ENCODE data around the gene CYS1. TPM values are rescaled to one million over a fixed set of nuclear protein-coding genes. Genes with fewer than 3 reads are reported as not detected.

Gene CYS1
- total and polyA plus RNA-seq, 2 of the 8 experiments (the other 6 are each of a cell fraction or from before 2014, with no cell fraction given): 0.09 to 0.13 TPM

DNA sequence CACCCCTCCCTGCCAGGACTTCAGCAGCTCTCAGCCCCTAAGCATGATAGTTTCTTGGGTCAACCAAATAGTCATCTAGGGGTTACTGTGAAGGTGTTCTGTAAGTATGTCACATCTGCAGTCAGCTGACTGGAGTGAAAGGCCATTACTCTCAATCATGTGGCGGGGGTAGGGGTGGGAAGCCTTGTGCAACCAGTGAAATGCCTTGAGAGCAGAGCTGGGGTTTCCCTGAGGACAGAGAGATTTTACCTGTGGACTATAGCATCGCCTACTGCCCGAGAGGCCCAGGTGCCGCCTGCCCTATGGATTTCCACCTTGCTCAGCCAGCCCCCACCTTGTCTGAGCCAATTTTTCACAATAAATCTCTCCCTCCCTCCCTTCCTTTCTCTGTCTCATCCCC, 57.8 kb downstream of the CYS1 start:
- no peak overlapping the region for H4K91ac ChIP-seq (replicated peaks; ENCODE audit: insufficient read length, low read length)
- no peak overlapping the region for H4K5ac ChIP-seq (ENCODE audit: insufficient read length, low read depth, low read length)
- H4K20me1 ChIP-seq (replicated peaks in 1 of 2; ENCODE audit: control insufficient read depth in 1 of 2, insufficient read depth in 2 of 2, low read length in 2 of 2): no peaks in the 10 kb centered on the region
- H3K4me3 ChIP-seq (ENCODE audit: extremely low read depth in 1 of 4, insufficient read depth in 2 of 4, low read depth in 3 of 4, low read length in 4 of 4): no peak overlapping the region
- ChIA-PET POLR2A (ENCODE audit: partially characterized antibody) (no interaction called here), CTCF (ENCODE audit: partially characterized antibody) (interaction anchor here (0.7 to 3.5 kb wide), 7 partner anchors 11 to 245 kb away, joined by 3 to 33 read pairs (median 4); no protein-coding TSS in a partner anchor)
- no peak overlapping the region for H3K4ac ChIP-seq (replicated peaks; ENCODE audit: insufficient read length, low read depth, low read length)
- no peak overlapping the region for H3K4me2 ChIP-seq (ENCODE audit: insufficient read depth in 1 of 2, low read depth in 2 of 2, low read length in 2 of 2)
- H4K8ac ChIP-seq (ENCODE audit: extremely low read depth, insufficient read depth, low read length): no peak overlapping the region
- no peaks in the 10 kb centered on the region for H3K79me2 ChIP-seq (ENCODE audit: control insufficient read depth in 1 of 2, insufficient read depth in 2 of 2, low read length in 2 of 2)
- H3K27ac ChIP-seq (ENCODE audit: low read depth, low read length): no peak overlapping the region
- no peak overlapping the region for H2AK5ac ChIP-seq (ENCODE audit: low read depth, low read length)
- no peak overlapping the region for H3K18ac ChIP-seq (ENCODE audit: extremely low read depth, low read length)
- WGBS, 2 experiments (ENCODE audit: extremely low coverage in 1 of 2, insufficient coverage in 1 of 2, insufficient read length in 1 of 2, insufficient replicate concordance in 2 of 2, low coverage in 1 of 2, low lambda C conversion rate in 2 of 2, missing lambda C conversion rate in 1 of 2): 95% methylated on average over 4 of the region's 4 CpGs; no CpG with 5 or more reads in 1 of the 2 experiments
- H3K27me3 ChIP-seq (replicated peaks in 1 of 4; ENCODE audit: control insufficient read depth in 3 of 4, extremely low read depth in 1 of 4, insufficient read depth in 3 of 4, low read length in 3 of 4): no peaks in the 10 kb centered on the region
- no peak for FAIRE-seq
- TF ChIP-seq CEBPB (IDR thresholded peaks at IDR 0.05; ENCODE audit: low read depth, low read length) (no peak), RAD21 (IDR thresholded peaks at IDR 0.05 in 1 of 2, conservative IDR thresholded peaks at IDR 0.05 in 1 of 2; ENCODE audit: low read depth in 2 of 2, low read length in 2 of 2) (0 out of 4 replicates have a peak, but pooled peaks of 1 of the 2 experiments have one; percentile 1)
- TF ChIP-seq, protein P1, sequence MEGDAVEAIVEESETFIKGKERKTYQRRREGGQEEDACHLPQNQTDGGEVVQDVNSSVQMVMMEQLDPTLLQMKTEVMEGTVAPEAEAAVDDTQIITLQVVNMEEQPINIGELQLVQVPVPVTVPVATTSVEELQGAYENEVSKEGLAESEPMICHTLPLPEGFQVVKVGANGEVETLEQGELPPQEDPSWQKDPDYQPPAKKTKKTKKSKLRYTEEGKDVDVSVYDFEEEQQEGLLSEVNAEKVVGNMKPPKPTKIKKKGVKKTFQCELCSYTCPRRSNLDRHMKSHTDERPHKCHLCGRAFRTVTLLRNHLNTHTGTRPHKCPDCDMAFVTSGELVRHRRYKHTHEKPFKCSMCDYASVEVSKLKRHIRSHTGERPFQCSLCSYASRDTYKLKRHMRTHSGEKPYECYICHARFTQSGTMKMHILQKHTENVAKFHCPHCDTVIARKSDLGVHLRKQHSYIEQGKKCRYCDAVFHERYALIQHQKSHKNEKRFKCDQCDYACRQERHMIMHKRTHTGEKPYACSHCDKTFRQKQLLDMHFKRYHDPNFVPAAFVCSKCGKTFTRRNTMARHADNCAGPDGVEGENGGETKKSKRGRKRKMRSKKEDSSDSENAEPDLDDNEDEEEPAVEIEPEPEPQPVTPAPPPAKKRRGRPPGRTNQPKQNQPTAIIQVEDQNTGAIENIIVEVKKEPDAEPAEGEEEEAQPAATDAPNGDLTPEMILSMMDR (IDR thresholded peaks at IDR 0.05; ENCODE audit: control extremely low read depth in 1 of 3, insufficient read depth in 1 of 3, low read depth in 1 of 3, low read length in 3 of 3): peak in 1 of 3 experiments; percentile 1; a peak in 1 of 4 replicates
- no peaks in the 10 kb centered on the region for H3K36me3 ChIP-seq (ENCODE audit: control insufficient read depth in 2 of 4, insufficient read depth in 4 of 4, low read length in 3 of 4)
- no peak overlapping the region for H2BK15ac ChIP-seq (ENCODE audit: low read length)
- H2AFZ ChIP-seq (ENCODE audit: low read length): no peak overlapping the region
- H2BK5ac ChIP-seq (ENCODE audit: low read depth, low read length): no peak overlapping the region
- H3K9ac ChIP-seq (replicated peaks in 1 of 4; ENCODE audit: extremely low read depth in 1 of 4, low read depth in 3 of 4, low read length in 3 of 4): no peak overlapping the region
- no peak overlapping the region for H3K23ac ChIP-seq (ENCODE audit: insufficient read length)
- no peak overlapping the region for H2BK20ac ChIP-seq (ENCODE audit: low read length)
- H3K79me1 ChIP-seq (ENCODE audit: low read depth, low read length): no peaks in the 10 kb centered on the region
- H3K9me3 ChIP-seq (ENCODE audit: insufficient read depth in 2 of 2, low read depth in 1 of 2, low read length in 1 of 2): no peaks in the 10 kb centered on the region
- H3K4me1 ChIP-seq (replicated peaks in 1 of 4; ENCODE audit: control insufficient read depth in 3 of 4, insufficient read depth in 4 of 4, low read length in 3 of 4): no peaks in the 10 kb centered on the region
- no peak overlapping the region for H3K56ac ChIP-seq (replicated peaks; ENCODE audit: insufficient read length, low read depth, low read length)
- no peaks in the 10 kb centered on the region for H3K23me2 ChIP-seq (ENCODE audit: low read depth, low read length)
- H3K14ac ChIP-seq (ENCODE audit: insufficient read length): no peak overlapping the region
- H2BK120ac ChIP-seq (replicated peaks; ENCODE audit: low read depth, low read length): no peak overlapping the region
- H2BK12ac ChIP-seq (ENCODE audit: low read depth, low read length): no peak overlapping the region
- DNase-seq (ENCODE audit: low read depth in 1 of 2, low spot score in 2 of 2): no peak

Data from H1 (cell line).